DND-41 (cell line): ENCODE measurements around the gene PLCXD3.

Experiments
- EZH2 ChIP-seq: IDR thresholded peaks from 3 replicates; pipeline ENCODE4 v1.6.1; 2012; ENCODE audit warnings: borderline replicate concordance, low read depth, mild to moderate bottlenecking, moderate library complexity, low read length, inconsistent platforms; ENCODE audit not compliant: severe bottlenecking
- TF ChIP-seq, protein P1 (sequence below): IDR thresholded peaks from 2 replicates; pipeline ENCODE4 v1.5.1; 2012; ENCODE audit warnings: borderline replicate concordance, low read length, moderate library complexity, mild to moderate bottlenecking; ENCODE audit not compliant: poor library complexity, severe bottlenecking; ENCODE audit errors: extremely low read depth

DNA sequence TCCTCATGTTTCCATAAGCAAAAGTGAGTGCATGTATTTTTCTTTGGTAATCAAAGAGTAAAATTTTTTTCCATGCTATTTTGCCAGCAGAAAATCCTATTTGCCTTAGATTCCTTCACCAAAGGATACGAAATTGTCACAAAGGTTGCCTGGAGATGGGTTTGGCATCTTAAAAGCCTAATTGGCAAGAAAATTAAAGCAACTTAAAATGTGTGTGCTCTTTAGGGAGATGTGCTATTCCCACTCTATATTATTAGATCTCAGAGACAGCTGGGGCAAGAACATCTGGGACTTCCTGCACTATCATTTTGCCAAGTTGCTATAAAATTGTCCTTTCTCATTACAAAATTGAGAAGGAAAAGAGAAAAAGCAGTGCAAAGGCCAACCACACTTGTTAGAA lies 146.1 kb downstream of the PLCXD3 start:
- no peak for TF ChIP-seq EZH2
- TF ChIP-seq, protein P1, sequence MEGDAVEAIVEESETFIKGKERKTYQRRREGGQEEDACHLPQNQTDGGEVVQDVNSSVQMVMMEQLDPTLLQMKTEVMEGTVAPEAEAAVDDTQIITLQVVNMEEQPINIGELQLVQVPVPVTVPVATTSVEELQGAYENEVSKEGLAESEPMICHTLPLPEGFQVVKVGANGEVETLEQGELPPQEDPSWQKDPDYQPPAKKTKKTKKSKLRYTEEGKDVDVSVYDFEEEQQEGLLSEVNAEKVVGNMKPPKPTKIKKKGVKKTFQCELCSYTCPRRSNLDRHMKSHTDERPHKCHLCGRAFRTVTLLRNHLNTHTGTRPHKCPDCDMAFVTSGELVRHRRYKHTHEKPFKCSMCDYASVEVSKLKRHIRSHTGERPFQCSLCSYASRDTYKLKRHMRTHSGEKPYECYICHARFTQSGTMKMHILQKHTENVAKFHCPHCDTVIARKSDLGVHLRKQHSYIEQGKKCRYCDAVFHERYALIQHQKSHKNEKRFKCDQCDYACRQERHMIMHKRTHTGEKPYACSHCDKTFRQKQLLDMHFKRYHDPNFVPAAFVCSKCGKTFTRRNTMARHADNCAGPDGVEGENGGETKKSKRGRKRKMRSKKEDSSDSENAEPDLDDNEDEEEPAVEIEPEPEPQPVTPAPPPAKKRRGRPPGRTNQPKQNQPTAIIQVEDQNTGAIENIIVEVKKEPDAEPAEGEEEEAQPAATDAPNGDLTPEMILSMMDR: no peak
